ENCODE results near the gene SPINK4. TPM values are rescaled to one million over a fixed set of nuclear protein-coding genes. Genes with fewer than 3 reads are reported as not detected.

SPINK4 gene
- total RNA-seq, 1 donor from 2014 or later: not detected

- Mint-ChIP-seq H3K27me3 (ENCODE audit: unreplicated experiment) (peaks cover 26% of the 10 kb centered on the region), H3K27ac (ENCODE audit: unreplicated experiment) (no peak overlapping the region), H3K4me1 (ENCODE audit: unreplicated experiment) (peaks cover 14% of the 10 kb centered on the region), H3K36me3 (ENCODE audit: unreplicated experiment) (no peaks in the 10 kb centered on the region), H3K9me3 (ENCODE audit: unreplicated experiment) (no peaks in the 10 kb centered on the region), H3K4me3 (ENCODE audit: unreplicated experiment) (no peak overlapping the region)
- no peak for DNase-seq (ENCODE audit: extremely low spot score, unreplicated experiment)
- TF ChIP-seq CTCF (IDR thresholded peaks at IDR 0.05): no peak
These were observed 29.8 kb upstream of the SPINK4 start for GRCh38 chr9:33210006-33210715.

GRCh38 chr9:33211695-33212393 is 28.1 kb upstream of the SPINK4 start:
- H3K27ac Mint-ChIP-seq (ENCODE audit: unreplicated experiment): no peak overlapping the region
- no peak for DNase-seq (ENCODE audit: extremely low spot score, unreplicated experiment)

GRCh38 chr9:33220681-33221567 is 19.0 kb upstream of the SPINK4 start:
- Mint-ChIP-seq H3K27ac (ENCODE audit: unreplicated experiment) (no peak overlapping the region), H3K36me3 (ENCODE audit: unreplicated experiment) (no peaks in the 10 kb centered on the region), H3K27me3 (ENCODE audit: unreplicated experiment) (peaks cover 28% of the 10 kb centered on the region), H3K4me3 (ENCODE audit: unreplicated experiment) (no peak overlapping the region), H3K9me3 (ENCODE audit: unreplicated experiment) (no peaks in the 10 kb centered on the region), H3K4me1 (ENCODE audit: unreplicated experiment) (peaks cover 8% of the 10 kb centered on the region)
- no peak for TF ChIP-seq CTCF (IDR thresholded peaks at IDR 0.05)
- no peak for DNase-seq (ENCODE audit: extremely low spot score, unreplicated experiment)

More at GRCh38 chr9:33211695-33212393, 28.1 kb upstream of the SPINK4 start:
- Mint-ChIP-seq H3K4me1 (ENCODE audit: unreplicated experiment) (peaks cover 14% of the 10 kb centered on the region), H3K9me3 (ENCODE audit: unreplicated experiment) (no peaks in the 10 kb centered on the region), H3K36me3 (ENCODE audit: unreplicated experiment) (no peaks in the 10 kb centered on the region), H3K27me3 (ENCODE audit: unreplicated experiment) (peaks cover 32% of the 10 kb centered on the region), H3K4me3 (ENCODE audit: unreplicated experiment) (no peak overlapping the region)
- no peak for TF ChIP-seq CTCF (IDR thresholded peaks at IDR 0.05)

GRCh38 chr9:33221568-33221884 is 18.4 kb upstream of the SPINK4 start:
- no peak for TF ChIP-seq CTCF (IDR thresholded peaks at IDR 0.05)
- H3K36me3 Mint-ChIP-seq (ENCODE audit: unreplicated experiment): no peaks in the 10 kb centered on the region

More at GRCh38 chr9:33221568-33221884, 18.4 kb upstream of the SPINK4 start:
- Mint-ChIP-seq H3K4me3 (ENCODE audit: unreplicated experiment) (no peak overlapping the region), H3K27ac (ENCODE audit: unreplicated experiment) (no peak overlapping the region), H3K9me3 (ENCODE audit: unreplicated experiment) (no peaks in the 10 kb centered on the region), H3K4me1 (ENCODE audit: unreplicated experiment) (peaks cover 9% of the 10 kb centered on the region), H3K27me3 (ENCODE audit: unreplicated experiment) (peaks cover 23% of the 10 kb centered on the region)
- no peak for DNase-seq (ENCODE audit: extremely low spot score, unreplicated experiment)

All from osteocyte (in vitro differentiated cells).